Measurements from ENCODE around the gene SALL1. TPM values are rescaled to one million over a fixed set of nuclear protein-coding genes. Genes with fewer than 3 reads are reported as not detected.

The SALL1 gene
- total and polyA plus RNA-seq, 2 of the 13 experiments (the other 11 are each of a cell fraction or from before 2014, with no cell fraction given), result 6.6 to 12.3 TPM

DNA sequence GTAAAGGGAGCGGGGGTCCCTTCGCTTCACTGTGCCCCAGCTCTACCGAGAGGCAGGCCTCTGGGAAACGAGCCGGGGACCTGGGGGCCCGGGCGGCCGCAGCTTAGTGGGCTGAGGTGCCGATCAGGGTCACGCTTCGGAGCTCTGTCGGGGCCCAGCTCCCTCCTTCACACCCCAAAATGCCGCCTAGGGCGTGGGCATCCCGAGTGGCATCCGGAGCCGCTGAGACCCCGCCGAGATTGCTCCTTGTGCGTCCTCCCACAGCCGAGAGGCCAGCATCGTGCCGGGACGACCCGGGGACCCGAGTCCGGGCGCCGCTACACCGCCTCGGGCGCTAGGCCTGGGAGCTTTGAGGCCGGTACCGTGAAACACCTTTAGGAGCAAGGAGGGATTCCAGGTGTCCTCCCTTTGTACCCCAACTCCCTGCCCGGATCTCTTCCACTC lies 1.3 kb downstream of the SALL1 start (continued):
- TF ChIP-seq, protein P1, sequence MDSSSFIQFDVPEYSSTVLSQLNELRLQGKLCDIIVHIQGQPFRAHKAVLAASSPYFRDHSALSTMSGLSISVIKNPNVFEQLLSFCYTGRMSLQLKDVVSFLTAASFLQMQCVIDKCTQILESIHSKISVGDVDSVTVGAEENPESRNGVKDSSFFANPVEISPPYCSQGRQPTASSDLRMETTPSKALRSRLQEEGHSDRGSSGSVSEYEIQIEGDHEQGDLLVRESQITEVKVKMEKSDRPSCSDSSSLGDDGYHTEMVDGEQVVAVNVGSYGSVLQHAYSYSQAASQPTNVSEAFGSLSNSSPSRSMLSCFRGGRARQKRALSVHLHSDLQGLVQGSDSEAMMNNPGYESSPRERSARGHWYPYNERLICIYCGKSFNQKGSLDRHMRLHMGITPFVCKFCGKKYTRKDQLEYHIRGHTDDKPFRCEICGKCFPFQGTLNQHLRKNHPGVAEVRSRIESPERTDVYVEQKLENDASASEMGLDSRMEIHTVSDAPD (CRISPR knock-in tag; IDR thresholded peaks at IDR 0.05), result no peak
- TF ChIP-seq, protein P2, sequence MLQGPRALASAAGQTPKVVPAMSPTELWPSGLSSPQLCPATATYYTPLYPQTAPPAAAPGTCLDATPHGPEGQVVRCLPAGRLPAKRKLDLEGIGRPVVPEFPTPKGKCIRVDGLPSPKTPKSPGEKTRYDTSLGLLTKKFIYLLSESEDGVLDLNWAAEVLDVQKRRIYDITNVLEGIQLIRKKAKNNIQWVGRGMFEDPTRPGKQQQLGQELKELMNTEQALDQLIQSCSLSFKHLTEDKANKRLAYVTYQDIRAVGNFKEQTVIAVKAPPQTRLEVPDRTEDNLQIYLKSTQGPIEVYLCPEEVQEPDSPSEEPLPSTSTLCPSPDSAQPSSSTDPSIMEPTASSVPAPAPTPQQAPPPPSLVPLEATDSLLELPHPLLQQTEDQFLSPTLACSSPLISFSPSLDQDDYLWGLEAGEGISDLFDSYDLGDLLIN (CRISPR knock-in tag; IDR thresholded peaks at IDR 0.05; ENCODE audit: borderline replicate concordance), result no peak
- TF ChIP-seq ZNF224 (CRISPR knock-in tag; IDR thresholded peaks at IDR 0.05) (no peak), MTA3 (CRISPR knock-in tag; IDR thresholded peaks at IDR 0.05) (no peak), ZFY (CRISPR knock-in tag; IDR thresholded peaks at IDR 0.05) (peak; percentile 74; the same call in 1 of the 2 replicates), ZNF543 (CRISPR knock-in tag; IDR thresholded peaks at IDR 0.05) (no peak), CCDC6 (CRISPR knock-in tag; IDR thresholded peaks at IDR 0.05) (no peak), RXRA (CRISPR knock-in tag; IDR thresholded peaks at IDR 0.05) (no peak), TBP (CRISPR knock-in tag; IDR thresholded peaks at IDR 0.05) (no peak), AHR (CRISPR knock-in tag; IDR thresholded peaks at IDR 0.05) (no peak), TGIF2 (CRISPR knock-in tag; IDR thresholded peaks at IDR 0.05) (no peak), ZNF839 (CRISPR knock-in tag; IDR thresholded peaks at IDR 0.05; ENCODE audit: borderline replicate concordance) (no peak), SSRP1 (CRISPR knock-in tag; IDR thresholded peaks at IDR 0.05) (no peak), RBAK (CRISPR knock-in tag; IDR thresholded peaks at IDR 0.05) (no peak), ZNF207 (IDR thresholded peaks at IDR 0.05; ENCODE audit: borderline replicate concordance) (no peak), ZNF7 (CRISPR knock-in tag; IDR thresholded peaks at IDR 0.05) (no peak), ZNF766 (CRISPR knock-in tag; IDR thresholded peaks at IDR 0.05; ENCODE audit: borderline replicate concordance) (no peak), CREM (IDR thresholded peaks at IDR 0.05) (no peak), CREM (CRISPR knock-in tag; IDR thresholded peaks at IDR 0.05) (no peak), HOXA7 (CRISPR knock-in tag; IDR thresholded peaks at IDR 0.05) (no peak)
- TF ChIP-seq, protein P3, sequence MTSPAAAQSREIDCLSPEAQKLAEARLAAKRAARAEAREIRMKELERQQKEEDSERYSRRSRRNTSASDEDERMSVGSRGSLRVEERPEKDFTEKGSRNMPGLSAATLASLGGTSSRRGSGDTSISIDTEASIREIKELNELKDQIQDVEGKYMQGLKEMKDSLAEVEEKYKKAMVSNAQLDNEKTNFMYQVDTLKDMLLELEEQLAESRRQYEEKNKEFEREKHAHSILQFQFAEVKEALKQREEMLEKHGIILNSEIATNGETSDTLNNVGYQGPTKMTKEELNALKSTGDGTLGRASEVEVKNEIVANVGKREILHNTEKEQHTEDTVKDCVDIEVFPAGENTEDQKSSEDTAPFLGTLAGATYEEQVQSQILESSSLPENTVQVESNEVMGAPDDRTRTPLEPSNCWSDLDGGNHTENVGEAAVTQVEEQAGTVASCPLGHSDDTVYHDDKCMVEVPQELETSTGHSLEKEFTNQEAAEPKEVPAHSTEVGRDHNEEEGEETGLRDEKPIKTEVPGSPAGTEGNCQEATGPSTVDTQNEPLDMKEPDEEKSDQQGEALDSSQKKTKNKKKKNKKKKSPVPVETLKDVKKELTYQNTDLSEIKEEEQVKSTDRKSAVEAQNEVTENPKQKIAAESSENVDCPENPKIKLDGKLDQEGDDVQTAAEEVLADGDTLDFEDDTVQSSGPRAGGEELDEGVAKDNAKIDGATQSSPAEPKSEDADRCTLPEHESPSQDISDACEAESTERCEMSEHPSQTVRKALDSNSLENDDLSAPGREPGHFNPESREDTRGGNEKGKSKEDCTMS (CRISPR knock-in tag; conservative IDR thresholded peaks at IDR 0.05), result no peak
- TF ChIP-seq, protein P4, sequence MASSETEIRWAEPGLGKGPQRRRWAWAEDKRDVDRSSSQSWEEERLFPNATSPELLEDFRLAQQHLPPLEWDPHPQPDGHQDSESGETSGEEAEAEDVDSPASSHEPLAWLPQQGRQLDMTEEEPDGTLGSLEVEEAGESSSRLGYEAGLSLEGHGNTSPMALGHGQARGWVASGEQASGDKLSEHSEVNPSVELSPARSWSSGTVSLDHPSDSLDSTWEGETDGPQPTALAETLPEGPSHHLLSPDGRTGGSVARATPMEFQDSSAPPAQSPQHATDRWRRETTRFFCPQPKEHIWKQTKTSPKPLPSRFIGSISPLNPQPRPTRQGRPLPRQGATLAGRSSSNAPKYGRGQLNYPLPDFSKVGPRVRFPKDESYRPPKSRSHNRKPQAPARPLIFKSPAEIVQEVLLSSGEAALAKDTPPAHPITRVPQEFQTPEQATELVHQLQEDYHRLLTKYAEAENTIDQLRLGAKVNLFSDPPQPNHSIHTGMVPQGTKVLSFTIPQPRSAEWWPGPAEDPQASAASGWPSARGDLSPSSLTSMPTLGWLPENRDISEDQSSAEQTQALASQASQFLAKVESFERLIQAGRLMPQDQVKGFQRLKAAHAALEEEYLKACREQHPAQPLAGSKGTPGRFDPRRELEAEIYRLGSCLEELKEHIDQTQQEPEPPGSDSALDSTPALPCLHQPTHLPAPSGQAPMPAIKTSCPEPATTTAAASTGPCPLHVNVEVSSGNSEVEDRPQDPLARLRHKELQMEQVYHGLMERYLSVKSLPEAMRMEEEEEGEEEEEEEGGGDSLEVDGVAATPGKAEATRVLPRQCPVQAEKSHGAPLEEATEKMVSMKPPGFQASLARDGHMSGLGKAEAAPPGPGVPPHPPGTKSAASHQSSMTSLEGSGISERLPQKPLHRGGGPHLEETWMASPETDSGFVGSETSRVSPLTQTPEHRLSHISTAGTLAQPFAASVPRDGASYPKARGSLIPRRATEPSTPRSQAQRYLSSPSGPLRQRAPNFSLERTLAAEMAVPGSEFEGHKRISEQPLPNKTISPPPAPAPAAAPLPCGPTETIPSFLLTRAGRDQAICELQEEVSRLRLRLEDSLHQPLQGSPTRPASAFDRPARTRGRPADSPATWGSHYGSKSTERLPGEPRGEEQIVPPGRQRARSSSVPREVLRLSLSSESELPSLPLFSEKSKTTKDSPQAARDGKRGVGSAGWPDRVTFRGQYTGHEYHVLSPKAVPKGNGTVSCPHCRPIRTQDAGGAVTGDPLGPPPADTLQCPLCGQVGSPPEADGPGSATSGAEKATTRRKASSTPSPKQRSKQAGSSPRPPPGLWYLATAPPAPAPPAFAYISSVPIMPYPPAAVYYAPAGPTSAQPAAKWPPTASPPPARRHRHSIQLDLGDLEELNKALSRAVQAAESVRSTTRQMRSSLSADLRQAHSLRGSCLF (CRISPR knock-in tag; IDR thresholded peaks at IDR 0.05; ENCODE audit: borderline replicate concordance), result no peak

Measured in HepG2 (cell line).